Lower leg skin (tissue), 4 donors: ENCODE results near the gene VAMP4. TPM values are rescaled to one million over a fixed set of nuclear protein-coding genes. Genes with fewer than 3 reads are reported as not detected.

Source experiments
- DNase-seq, 2 donors: peaks; one replicate each; pipeline ENCODE4 v3.0.0-alpha.2; 2019; ENCODE audit warnings: low spot score in 2 of 2
- H3K4me3 ChIP-seq: fragments of 200-600 bp; sonication (generic); 2 replicates; pipeline ENCODE4 v1.5.1; 2017; ENCODE audit warnings: mild to moderate bottlenecking, low read depth; ENCODE audit not compliant: poor library complexity, severe bottlenecking
- POLR2A ChIP-seq, 2 donors: fragments of 450-650 bp; IDR thresholded peaks; one replicate each; pipeline ENCODE4 v1.6.1; 2016 to 2017; ENCODE audit warnings: antibody characterized with exemption in 2 of 2, mild to moderate bottlenecking in 1 of 2, moderate library complexity in 1 of 2
- WGBS, 2 donors: methylation state at CpG; one replicate each; pipeline ENCODE4 v1.1.5; 2018; 5-methylcytosine and 5-hydroxymethylcytosine counted together
- intact Hi-C: fragments of 100-400 bp; cut with DNase I; formaldehyde crosslinking; loops from one replicate; pipeline ENCODE4 v1.15.0; 2023; ENCODE audit warnings: low total_unique reads
- total RNA-seq, 4 donors: library from RNA; depleted of rRNA; stranded (reverse); fragments of >200 nt; gene quantifications; one replicate each; pipeline ENCODE4 v1.1.0, GENCODE V29; 2016
- TF ChIP-seq, protein P1 (sequence below), 3 donors: fragments of 450-650 bp; IDR thresholded peaks; one replicate each; pipeline ENCODE4 v1.5.1; 2016; ENCODE audit warnings: antibody characterized with exemption in 3 of 3, mild to moderate bottlenecking in 3 of 3, moderate library complexity in 2 of 3

VAMP4 gene
- total RNA-seq, 4 donors from 2014 or later: 9.9 to 12.0 (median 11.4) TPM

DNA sequence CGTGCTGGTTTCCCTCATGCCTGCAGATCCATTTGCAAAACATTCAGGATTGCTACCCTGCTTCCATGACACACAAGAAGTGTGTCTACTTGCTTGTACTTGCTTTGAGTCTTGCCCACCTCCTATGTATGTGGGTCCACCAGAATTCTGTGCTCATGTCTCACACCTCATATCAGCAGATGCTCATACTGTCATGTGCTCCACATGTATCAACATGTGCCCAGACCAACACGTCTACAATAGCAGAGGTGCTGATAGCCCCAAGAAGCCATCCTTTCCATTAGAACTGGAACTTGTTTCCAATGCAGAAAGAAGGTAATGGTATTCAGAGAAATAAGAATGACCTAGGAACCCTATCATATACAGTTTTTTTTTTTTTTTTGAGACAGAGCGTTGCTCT, 61.5 kb downstream of the VAMP4 start:
- TF ChIP-seq, protein P1, sequence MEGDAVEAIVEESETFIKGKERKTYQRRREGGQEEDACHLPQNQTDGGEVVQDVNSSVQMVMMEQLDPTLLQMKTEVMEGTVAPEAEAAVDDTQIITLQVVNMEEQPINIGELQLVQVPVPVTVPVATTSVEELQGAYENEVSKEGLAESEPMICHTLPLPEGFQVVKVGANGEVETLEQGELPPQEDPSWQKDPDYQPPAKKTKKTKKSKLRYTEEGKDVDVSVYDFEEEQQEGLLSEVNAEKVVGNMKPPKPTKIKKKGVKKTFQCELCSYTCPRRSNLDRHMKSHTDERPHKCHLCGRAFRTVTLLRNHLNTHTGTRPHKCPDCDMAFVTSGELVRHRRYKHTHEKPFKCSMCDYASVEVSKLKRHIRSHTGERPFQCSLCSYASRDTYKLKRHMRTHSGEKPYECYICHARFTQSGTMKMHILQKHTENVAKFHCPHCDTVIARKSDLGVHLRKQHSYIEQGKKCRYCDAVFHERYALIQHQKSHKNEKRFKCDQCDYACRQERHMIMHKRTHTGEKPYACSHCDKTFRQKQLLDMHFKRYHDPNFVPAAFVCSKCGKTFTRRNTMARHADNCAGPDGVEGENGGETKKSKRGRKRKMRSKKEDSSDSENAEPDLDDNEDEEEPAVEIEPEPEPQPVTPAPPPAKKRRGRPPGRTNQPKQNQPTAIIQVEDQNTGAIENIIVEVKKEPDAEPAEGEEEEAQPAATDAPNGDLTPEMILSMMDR (IDR thresholded peaks at IDR 0.05): no peak
- no peak for TF ChIP-seq POLR2A (IDR thresholded peaks at IDR 0.05)
- H3K4me3 ChIP-seq: no peak overlapping the region
- 95 to 96% methylated on average over 3 of the region's 3 CpGs for WGBS, 2 donors
- intact Hi-C loops: no loop called here
- no peak for DNase-seq

DNA sequence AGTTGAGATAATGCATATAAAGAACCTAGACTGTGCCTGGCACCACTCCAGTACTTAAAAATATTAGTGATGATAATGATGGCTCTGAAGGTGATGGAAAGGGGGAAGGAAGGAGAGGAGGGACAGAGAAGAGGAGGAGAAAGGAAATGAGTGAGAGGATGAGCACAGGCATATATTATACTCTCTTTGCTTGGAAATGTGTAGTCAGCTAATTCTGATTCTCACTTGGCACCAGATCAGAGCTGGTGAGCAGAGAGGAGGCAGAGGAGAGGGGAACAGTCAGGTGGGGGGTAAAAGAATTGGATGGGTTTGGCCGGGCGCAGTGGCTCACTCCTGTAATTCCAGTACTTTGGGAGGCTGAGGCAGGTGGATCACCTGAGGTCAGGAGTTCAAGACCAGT, 65.0 kb downstream of the VAMP4 start:
- WGBS, 2 donors: 69 to 83% methylated on average over 2 of the region's 2 CpGs
- H3K4me3 ChIP-seq: no peak overlapping the region
- intact Hi-C loops: no loop called here
- DNase-seq: no peak
- TF ChIP-seq, protein P1 (IDR thresholded peaks at IDR 0.05): no peak
- TF ChIP-seq POLR2A (IDR thresholded peaks at IDR 0.05): no peak

DNA sequence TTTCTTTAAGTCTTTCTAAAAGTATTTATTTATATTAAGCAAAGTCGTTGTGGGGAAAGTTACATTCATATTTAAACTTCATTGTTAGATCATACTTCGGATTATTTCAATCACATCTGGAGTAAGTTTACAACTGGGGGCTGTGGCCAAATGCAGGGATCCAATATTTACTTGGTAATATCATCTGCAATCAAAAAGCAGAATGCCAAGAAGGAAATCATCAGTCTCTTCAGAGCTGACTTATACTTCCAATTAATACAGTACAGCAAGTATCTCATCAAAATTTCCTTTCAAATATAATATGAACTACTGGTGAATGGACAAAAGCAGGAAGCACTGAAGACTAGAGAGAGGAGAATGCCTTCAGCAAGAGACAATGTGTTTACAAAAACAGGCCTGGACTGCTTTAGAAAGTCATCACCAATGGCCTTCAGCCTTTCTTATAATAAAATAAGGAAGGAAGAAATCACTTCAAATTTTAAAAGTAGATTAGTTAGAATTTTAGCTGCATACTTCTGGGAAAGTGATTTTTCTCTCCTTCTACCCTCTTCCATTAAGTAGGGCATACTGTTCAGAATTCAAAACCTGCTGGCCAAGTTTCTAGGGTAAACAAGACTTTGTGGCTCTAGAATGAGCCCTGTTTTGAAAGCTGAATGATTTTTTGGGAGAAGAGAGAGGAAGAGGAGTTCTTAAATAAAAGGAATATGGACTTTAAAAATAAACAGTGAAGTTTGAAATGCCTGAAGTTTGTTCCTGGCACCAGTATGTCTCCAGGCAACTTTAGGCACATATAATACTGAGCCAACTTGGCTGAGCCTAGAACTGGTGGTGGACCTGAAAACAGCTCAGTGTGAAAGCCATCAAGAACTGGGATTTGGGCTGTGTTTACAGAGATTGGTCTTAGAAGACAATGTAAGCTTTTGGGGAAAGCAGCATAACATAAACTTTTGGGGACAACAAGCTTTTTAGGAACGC, 67.1 kb downstream of the VAMP4 start:
- WGBS, 2 donors: 51 to 54% methylated on average over 3 of the region's 3 CpGs
- no peak for DNase-seq
- intact Hi-C loops: no loop called here
- H3K4me3 ChIP-seq: no peak overlapping the region
- no peak for TF ChIP-seq POLR2A (IDR thresholded peaks at IDR 0.05)
- TF ChIP-seq, protein P1 (IDR thresholded peaks at IDR 0.05): no peak

DNA sequence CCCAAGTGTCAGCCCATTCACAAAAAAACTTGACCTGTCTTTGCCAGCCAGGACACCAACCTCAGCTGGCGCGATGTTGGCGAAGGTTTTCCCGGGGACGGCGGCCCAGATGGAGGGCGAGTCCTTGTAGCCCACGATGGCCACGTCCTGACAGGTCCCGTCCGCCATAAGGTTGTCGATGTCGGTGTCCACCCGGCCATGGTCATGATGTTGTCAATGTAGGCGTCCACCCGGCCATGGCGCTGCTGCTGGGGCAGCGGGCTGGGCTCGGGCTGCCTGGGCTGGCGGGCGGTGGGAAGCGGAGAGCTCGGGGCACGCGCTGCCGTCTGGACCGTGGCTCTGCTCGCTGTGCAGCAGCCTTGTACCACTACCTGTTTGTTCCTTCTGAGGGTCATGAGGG, 71.1 kb downstream of the VAMP4 start:
- intact Hi-C loops: no loop called here
- 97 to 99% methylated on average over 28 of the region's 28 CpGs for WGBS, 2 donors
- TF ChIP-seq, protein P1 (IDR thresholded peaks at IDR 0.05): no peak
- no peak for TF ChIP-seq POLR2A (IDR thresholded peaks at IDR 0.05)
- no peak for DNase-seq
- H3K4me3 ChIP-seq: no peak overlapping the region

DNA sequence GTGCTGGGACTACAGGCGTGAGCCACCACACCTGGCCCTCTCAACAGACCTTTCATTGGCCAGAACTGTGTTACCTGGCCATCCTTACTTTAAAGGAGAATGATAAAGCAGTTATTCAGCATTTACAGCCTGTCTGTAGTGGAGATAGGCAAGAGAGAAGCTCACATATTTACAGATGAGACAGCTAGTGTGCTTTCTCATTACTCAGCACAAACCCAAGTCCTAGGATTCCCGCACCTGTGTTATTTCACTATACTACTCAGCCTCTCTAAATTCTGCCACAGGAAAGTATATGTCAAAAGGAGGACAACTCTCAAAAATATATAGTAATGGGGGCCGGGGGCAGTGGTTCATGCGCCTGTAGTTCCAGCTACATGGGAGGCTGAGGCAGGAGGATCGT, 73.5 kb downstream of the VAMP4 start:
- TF ChIP-seq POLR2A (IDR thresholded peaks at IDR 0.05): no peak
- TF ChIP-seq, protein P1 (IDR thresholded peaks at IDR 0.05): no peak
- 94 to 99% methylated on average over 5 of the region's 5 CpGs for WGBS, 2 donors
- no peak for DNase-seq
- intact Hi-C loops: no loop called here
- no peak overlapping the region for H3K4me3 ChIP-seq
